Left ventricle myocardium superior (tissue), 1 donor: ENCODE measurements around the gene GMPR2. TPM values are rescaled to one million over a fixed set of nuclear protein-coding genes. Genes with fewer than 3 reads are reported as not detected.
"Not testable (repeated sequence)": the region's sequence is repeated elsewhere in the genome, so short reads cannot be mapped to it uniquely, and the experiment has no call there.

Source experiments
- ATAC-seq: fragments of 200-7000 bp; cut with Tn5 transposase; one replicate; pipeline ENCODE4 v1.9.1; 2020; ENCODE audit warnings: mild to moderate bottlenecking, moderate library complexity
- DNase-seq: peaks from one replicate; pipeline ENCODE4 v3.0.0-alpha.2; 2020
- intact Hi-C: fragments of 100-400 bp; cut with micrococcal nuclease; formaldehyde crosslinking; loops from one replicate; pipeline ENCODE4 v1.11.0; 2022
- total RNA-seq: library from RNA; stranded (reverse); fragmentation: NEBNext Ultra II Directional; extraction: Animal tissue kit (Norgen Biotek cat#: 25700); gene quantifications from one replicate; pipeline ENCODE4 v1.2.1, GENCODE V29; 2021
- donor health status: DM: no; HTN: yes; CAD: no; lungs with severe emphysema.

Gene GMPR2
- total RNA-seq, 1 donor from 2014 or later = 29.0 TPM

- intact Hi-C loops = loop anchor here (5.0 kb wide), 1 partner anchor 47 kb away; no protein-coding TSS in a partner anchor
- not testable (repeated sequence) for DNase-seq, ATAC-seq
Measured at GRCh38 chr14:24245350-24245749, 12.6 kb downstream of the GMPR2 start.

GRCh38 chr14:24246765-24247212 is 14.1 kb downstream of the GMPR2 start:
- ATAC-seq = no peak
- DNase-seq = no peak
- intact Hi-C loops = loop anchor here (5.0 kb wide), 1 partner anchor 46 kb away; no protein-coding TSS in a partner anchor

- intact Hi-C loops = loop anchor here (5.0 kb wide), 1 partner anchor 45 kb away; no protein-coding TSS in a partner anchor
- DNase-seq = no peak
- ATAC-seq = no peak
Measured at GRCh38 chr14:24247422-24247821, 14.7 kb downstream of the GMPR2 start.

- ATAC-seq (no peak), DNase-seq (no peak)
- intact Hi-C loops = loop anchor here (5.0 kb wide), 1 partner anchor 43 kb away; no protein-coding TSS in a partner anchor
Measured at GRCh38 chr14:24249230-24250021, 16.7 kb downstream of the GMPR2 start.

- no peak for DNase-seq
- intact Hi-C loops = no loop called here
- no peak for ATAC-seq
Measured at GRCh38 chr14:24250354-24250753, 17.6 kb downstream of the GMPR2 start.

GRCh38 chr14:24251880-24252288 is 19.2 kb downstream of the GMPR2 start:
- no peak for ATAC-seq
- DNase-seq = no peak
- intact Hi-C loops = no loop called here

- intact Hi-C loops = no loop called here
- ATAC-seq (no peak), DNase-seq (no peak)
Measured at GRCh38 chr14:24252289-24253124, 19.8 kb downstream of the GMPR2 start.

- DNase-seq (no peak), ATAC-seq (no peak)
- intact Hi-C loops = no loop called here
Measured at GRCh38 chr14:24253936-24254335, 21.2 kb downstream of the GMPR2 start.

GRCh38 chr14:24254630-24255392 is 22.1 kb downstream of the GMPR2 start:
- no peak for DNase-seq
- ATAC-seq = no peak

GRCh38 chr14:24255438-24255837 is 22.7 kb downstream of the GMPR2 start:
- intact Hi-C loops = no loop called here
- ATAC-seq (no peak), DNase-seq (no peak)

More at GRCh38 chr14:24254630-24255392, 22.1 kb downstream of the GMPR2 start:
- intact Hi-C loops = no loop called here

- intact Hi-C loops = no loop called here
- ATAC-seq (no peak), DNase-seq (no peak)
Measured at GRCh38 chr14:24255931-24256711, 23.4 kb downstream of the GMPR2 start.

- intact Hi-C loops = no loop called here
- no peak for ATAC-seq
- no peak for DNase-seq
Measured at GRCh38 chr14:24256960-24257359, 24.2 kb downstream of the GMPR2 start.

- intact Hi-C loops = no loop called here
Measured at GRCh38 chr14:24258119-24258518, 25.4 kb downstream of the GMPR2 start.

GRCh38 chr14:24258548-24259265 is 26.0 kb downstream of the GMPR2 start:
- no peak for DNase-seq
- no peak for ATAC-seq
- intact Hi-C loops = no loop called here

More at GRCh38 chr14:24258119-24258518, 25.4 kb downstream of the GMPR2 start:
- ATAC-seq (no peak), DNase-seq (no peak)

GRCh38 chr14:24259282-24260025 is 26.7 kb downstream of the GMPR2 start:
- intact Hi-C loops = no loop called here
- DNase-seq = no peak
- no peak for ATAC-seq

- DNase-seq (no peak), ATAC-seq (no peak)
- intact Hi-C loops = no loop called here
Measured at GRCh38 chr14:24260026-24260779, 27.5 kb downstream of the GMPR2 start.

- intact Hi-C loops = no loop called here
- DNase-seq (no peak), ATAC-seq (no peak)
Measured at GRCh38 chr14:24260780-24261157, 28.0 kb downstream of the GMPR2 start.
